ENCODE measurements around the gene TJAP1. TPM values are rescaled to one million over a fixed set of nuclear protein-coding genes. Genes with fewer than 3 reads are reported as not detected.
A peak's percentile ranks its signal among the peaks of the same experiment; 100 is the strongest.

The TJAP1 gene
- total RNA-seq, 1 experiment from 2014 or later, result 50.5 TPM

GRCh38 chr6:43481591-43482236 lies 4.3 kb downstream of the TJAP1 start:
- Histone ChIP-seq H3K4me1 (replicated peaks; ENCODE audit: insufficient read depth) (peaks cover 54% of the 10 kb centered on the region), H3K79me2 (ENCODE audit: low read depth) (peaks cover 66% of the 10 kb centered on the region), H3K4me2 (peak overlapping the region; percentile 50), H3K9me2 (ENCODE audit: insufficient read depth) (no peaks in the 10 kb centered on the region), H3K36me3 (ENCODE audit: low read depth) (no peaks in the 10 kb centered on the region; the same call in 1 of the 2 replicates), H3K27me3 (ENCODE audit: insufficient read depth, low read depth) (no peaks in the 10 kb centered on the region), H2AFZ (no peak overlapping the region), H3K9me3 (ENCODE audit: insufficient read depth, low read depth) (no peaks in the 10 kb centered on the region), H4K20me1 (ENCODE audit: insufficient read depth) (no peaks in the 10 kb centered on the region), H3K4me3 (peak overlapping the region; percentile 37; the same call in 1 of the 2 replicates), H3F3A (ENCODE audit: insufficient read depth, low read depth) (peaks cover 33% of the 10 kb centered on the region), H3K27ac (peak overlapping the region; percentile 84)
- peak; percentile 55 to 83 for DNase-seq
- CTCF ChIA-PET, result interaction anchor here (0.7 kb wide), 1 partner anchor 14 kb away, joined by 17 read pairs; no protein-coding TSS in a partner anchor
- intact Hi-C loops (cut with micrococcal nuclease; ENCODE audit: unreplicated experiment), result no loop called here
- BruUV-seq (replicated peaks), result no TSS peak
- POLR2A ChIA-PET (ENCODE audit: unreplicated experiment), result interaction anchor here (0.6 kb wide), 2 partner anchors 112 to 1078 kb away, joined by 3 to 13 read pairs; partner anchors contain the start of gene ZNF318
- no peak for TF ChIP-seq CTCF (conservative IDR thresholded peaks at IDR 0.05)
- no peak for TF ChIP-seq EZH2 (IDR thresholded peaks at IDR 0.05; ENCODE audit: low read depth)

DNA sequence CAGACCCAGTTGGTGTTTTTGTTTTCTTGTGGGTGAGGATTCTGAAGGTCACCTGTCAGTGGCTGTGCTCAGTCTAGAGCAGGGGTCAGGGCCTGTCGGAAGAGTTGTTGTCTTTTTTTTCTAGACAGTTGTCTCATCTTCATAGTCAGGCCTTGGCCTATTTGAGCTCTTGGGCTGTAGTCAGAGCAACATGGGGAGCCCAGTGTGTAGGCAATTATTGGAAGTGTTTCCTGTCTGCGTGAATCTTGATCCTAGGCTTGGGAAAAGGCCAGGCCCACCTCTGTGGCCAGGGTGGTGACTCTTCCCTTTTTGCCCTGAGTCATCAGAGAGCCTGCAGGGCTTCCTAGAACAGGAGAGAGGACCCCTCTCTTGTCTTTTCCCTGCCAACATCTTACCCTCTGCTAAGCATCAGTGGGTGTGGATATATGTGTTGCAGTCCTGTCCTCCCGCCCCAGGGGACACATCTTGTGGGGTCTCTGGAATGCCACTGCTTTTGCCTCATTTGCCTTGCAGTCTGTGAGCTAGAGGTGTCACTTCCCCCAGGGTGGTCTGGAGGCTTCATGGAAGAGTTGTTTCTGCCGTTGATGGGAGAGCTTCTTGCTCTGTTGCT lies 11.4 kb downstream of the TJAP1 start:
- no TSS peak for BruUV-seq (replicated peaks)
- POLR2A ChIA-PET (ENCODE audit: unreplicated experiment), result no interaction called here
- H3K36me3 ChIP-seq (ENCODE audit: low read depth), result no peaks in the 10 kb centered on the region; the same call in 1 of the 2 replicates
- DNase-seq, result no peak
- 0 out of 2 replicates have a peak, but pooled peaks cover 8% of the 10 kb centered on the region for H4K20me1 ChIP-seq (ENCODE audit: insufficient read depth)
- H2AFZ ChIP-seq, result no peak overlapping the region
- H3K4me2 ChIP-seq, result no peak overlapping the region
- CTCF ChIA-PET, result no interaction called here
- no peak overlapping the region for H3K4me3 ChIP-seq
- no peaks in the 10 kb centered on the region for H3K9me3 ChIP-seq (ENCODE audit: insufficient read depth, low read depth)
- intact Hi-C loops (cut with micrococcal nuclease; ENCODE audit: unreplicated experiment), result no loop called here
- no peaks in the 10 kb centered on the region for H3K9me2 ChIP-seq (ENCODE audit: insufficient read depth)
- no peaks in the 10 kb centered on the region for H3F3A ChIP-seq (ENCODE audit: insufficient read depth, low read depth)
- no peaks in the 10 kb centered on the region for H3K27me3 ChIP-seq (ENCODE audit: insufficient read depth, low read depth)
- TF ChIP-seq EZH2 (IDR thresholded peaks at IDR 0.05; ENCODE audit: low read depth) (no peak), CTCF (conservative IDR thresholded peaks at IDR 0.05) (no peak)
- 0 out of 2 replicates have a peak, but pooled peaks cover 3% of the 10 kb centered on the region for H3K4me1 ChIP-seq (replicated peaks; ENCODE audit: insufficient read depth)
- H3K27ac ChIP-seq, result no peak overlapping the region
- H3K79me2 ChIP-seq (ENCODE audit: low read depth), result peaks cover 13% of the 10 kb centered on the region; the same call in 1 of the 2 replicates

DNA sequence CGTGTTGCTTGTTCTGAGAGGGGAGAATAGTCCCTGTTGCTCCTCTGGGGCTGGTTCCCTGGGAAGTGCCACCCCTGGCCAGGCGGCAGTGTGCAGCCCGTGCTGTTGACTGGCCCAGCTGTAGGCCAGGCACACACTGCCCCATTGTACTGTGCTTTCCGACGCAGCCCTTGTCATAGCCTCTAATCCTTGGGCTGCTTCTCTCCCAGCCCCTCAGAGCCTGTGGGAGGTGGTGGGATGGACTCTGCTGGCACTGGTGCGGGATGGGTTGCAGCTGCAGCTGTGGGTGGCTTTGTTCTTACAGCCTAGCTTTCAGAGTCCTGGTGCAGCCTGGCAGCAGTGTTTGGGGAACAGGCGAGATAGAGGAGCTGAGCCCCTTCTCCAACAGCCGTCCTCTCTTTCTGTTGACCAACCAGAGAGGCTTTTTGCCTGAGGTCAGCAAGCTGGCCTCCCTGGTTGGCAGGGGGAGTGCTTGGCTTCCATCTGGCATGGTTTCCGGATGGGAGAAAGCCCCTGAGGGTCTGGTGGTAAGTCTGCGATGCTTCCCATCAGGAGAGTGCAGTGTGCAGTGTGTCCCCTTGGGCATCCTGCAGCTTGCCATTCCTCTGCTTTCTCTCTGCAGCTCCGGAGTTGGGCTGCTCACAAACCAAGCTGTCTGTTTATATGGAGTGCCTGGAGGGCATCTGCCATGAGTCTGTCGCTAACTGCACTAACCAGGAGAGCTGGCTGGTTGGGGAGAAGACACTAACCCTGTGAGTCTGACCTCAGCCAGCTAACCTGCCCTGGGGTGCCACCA lies 12.1 kb downstream of the TJAP1 start:
- no peak overlapping the region for H3K27ac ChIP-seq
- BruUV-seq (replicated peaks), result no TSS peak
- no peaks in the 10 kb centered on the region for H3K9me3 ChIP-seq (ENCODE audit: insufficient read depth, low read depth)
- TF ChIP-seq EZH2 (IDR thresholded peaks at IDR 0.05; ENCODE audit: low read depth) (no peak), CTCF (conservative IDR thresholded peaks at IDR 0.05) (no peak)
- no peaks in the 10 kb centered on the region; the same call in 1 of the 2 replicates for H3K36me3 ChIP-seq (ENCODE audit: low read depth)
- POLR2A ChIA-PET (ENCODE audit: unreplicated experiment), result no interaction called here
- DNase-seq, result no peak
- H2AFZ ChIP-seq, result no peak overlapping the region
- H3K4me1 ChIP-seq (replicated peaks; ENCODE audit: insufficient read depth), result 0 out of 2 replicates have a peak, but pooled peaks cover 3% of the 10 kb centered on the region
- intact Hi-C loops (cut with micrococcal nuclease; ENCODE audit: unreplicated experiment), result loop anchor here (10.0 kb wide), 2 partner anchors 55 to 315 kb away; partner anchors contain the start of gene SRF
- H3F3A ChIP-seq (ENCODE audit: insufficient read depth, low read depth), result no peaks in the 10 kb centered on the region
- CTCF ChIA-PET, result no interaction called here
- no peak overlapping the region for H3K4me2 ChIP-seq
- H3K79me2 ChIP-seq (ENCODE audit: low read depth), result peaks cover 11% of the 10 kb centered on the region; the same call in 1 of the 2 replicates
- no peaks in the 10 kb centered on the region for H3K27me3 ChIP-seq (ENCODE audit: insufficient read depth, low read depth)
- 0 out of 2 replicates have a peak, but pooled peaks cover 8% of the 10 kb centered on the region for H4K20me1 ChIP-seq (ENCODE audit: insufficient read depth)
- no peaks in the 10 kb centered on the region for H3K9me2 ChIP-seq (ENCODE audit: insufficient read depth)
- no peak overlapping the region for H3K4me3 ChIP-seq
